ENCODE results near the gene RHO. TPM values are rescaled to one million over a fixed set of nuclear protein-coding genes. Genes with fewer than 3 reads are reported as not detected.

Gene RHO
- total and polyA plus RNA-seq, 2 donors (not counting 1 experiment from before 2014, with no cell fraction given): 0.10 TPM; not detected in 1

GRCh38 chr3:129507181-129507831, 21.1 kb upstream of the RHO start:
- POLR2A ChIA-PET: no interaction called here

More at GRCh38 chr3:129507181-129507831, 21.1 kb upstream of the RHO start:
- 97% methylated on average over 7 of the region's 9 CpGs for WGBS (ENCODE audit: insufficient coverage)
- Histone ChIP-seq H3K4me3 (ENCODE audit: control extremely low read depth in 1 of 5, extremely low read depth in 1 of 5, insufficient read depth in 1 of 5, low read depth in 2 of 5, low read length in 4 of 5) (no peak overlapping the region), H3K36me3 (replicated peaks in 1 of 2; ENCODE audit: control extremely low read depth in 1 of 2, control insufficient read depth in 1 of 2, extremely low read depth in 1 of 2, insufficient read depth in 2 of 2, low read length in 1 of 2) (peaks cover 0 to 8% of the 10 kb centered on the region in 2 experiments), H3K9me3 (ENCODE audit: control extremely low read depth in 1 of 3, control insufficient read depth in 2 of 3, insufficient read depth in 1 of 3, low read length in 2 of 3) (no peaks in the 10 kb centered on the region), H3K27me3 (replicated peaks in 1 of 4; ENCODE audit: control extremely low read depth in 1 of 4, control insufficient read depth in 3 of 4, insufficient read depth in 4 of 4, low read length in 3 of 4) (no peaks in the 10 kb centered on the region), H2AFZ (ENCODE audit: insufficient read depth, low read depth, low read length, poor library complexity, severe bottlenecking) (no peak overlapping the region), H4K20me1 (ENCODE audit: control insufficient read depth, insufficient read depth, low read length, poor library complexity, severe bottlenecking) (no peaks in the 10 kb centered on the region), H3K27ac (ENCODE audit: low read length in 2 of 2) (no peak overlapping the region), H3K79me2 (ENCODE audit: control insufficient read depth, insufficient read depth, low read length) (no peaks in the 10 kb centered on the region), H3K4me2 (replicated peaks; ENCODE audit: low read depth, low read length, poor library complexity, severe bottlenecking) (no peak overlapping the region), H3K9ac (ENCODE audit: low read length) (no peak overlapping the region), H3K4me1 (ENCODE audit: control insufficient read depth in 2 of 2, insufficient read depth in 2 of 2, low read length in 2 of 2) (no peaks in the 10 kb centered on the region)
- intact Hi-C loops (cut with micrococcal nuclease): no loop called here
- H3K4me1 Mint-ChIP-seq: no peaks in the 10 kb centered on the region
- no peak for DNase-seq
- CTCF ChIA-PET: interaction anchor here (1.4 kb wide), 1 partner anchor 17 kb away, joined by 3 read pairs; no protein-coding TSS in a partner anchor
- TF ChIP-seq EZH2 (IDR thresholded peaks at IDR 0.05; ENCODE audit: borderline replicate concordance, insufficient read depth, low read depth, low read length, poor library complexity, severe bottlenecking): no peak
- no peak for TF ChIP-seq CTCF (IDR thresholded peaks at IDR 0.05)
- H3K9me3 Mint-ChIP-seq (ENCODE audit: insufficient read depth): no peaks in the 10 kb centered on the region
- no peak for ATAC-seq (ENCODE audit: low read depth)
- no peak overlapping the region for H3K4me3 Mint-ChIP-seq
- H3K27ac Mint-ChIP-seq: no peak overlapping the region
- H3K27me3 Mint-ChIP-seq: no peaks in the 10 kb centered on the region

Measured in B cell (primary cell).